GM21360 (cell line): ENCODE measurements around the gene SP6.

Experiments used
- ATAC-seq: cut with Tn5 transposase; IDR thresholded peaks from one replicate; pipeline ENCODE4 v1.9.1; 2021; ENCODE audit warnings: mild to moderate bottlenecking, moderate library complexity; ENCODE audit not compliant: unreplicated experiment

Gene SP6

GRCh38 chr17:47857551-47858455, 6.8 kb upstream of the SP6 start:
- no peak for ATAC-seq

GRCh38 chr17:47856830-47857229, 5.9 kb upstream of the SP6 start:
- no peak for ATAC-seq

- ATAC-seq, result no peak
These were observed 4.8 kb upstream of the SP6 start for GRCh38 chr17:47855737-47856136.

GRCh38 chr17:47853616-47854015, 2.7 kb upstream of the SP6 start:
- no peak for ATAC-seq

- ATAC-seq, result no peak
These were observed 1.4 kb upstream of the SP6 start for GRCh38 chr17:47852113-47852949.

GRCh38 chr17:47851764-47852112, 775 bp upstream of the SP6 start:
- ATAC-seq, result no peak

GRCh38 chr17:47850373-47850691, 631 bp downstream of the SP6 start:
- no peak for ATAC-seq

- no peak for ATAC-seq
These were observed 2.8 kb downstream of the SP6 start for GRCh38 chr17:47848198-47848513.

GRCh38 chr17:47847341-47848197, 3.4 kb downstream of the SP6 start:
- no peak for ATAC-seq

- no peak for ATAC-seq
These were observed 4.1 kb downstream of the SP6 start for GRCh38 chr17:47846716-47847340.

GRCh38 chr17:47845716-47846075, 5.3 kb downstream of the SP6 start:
- ATAC-seq, result no peak

GRCh38 chr17:47844814-47845715, 5.9 kb downstream of the SP6 start:
- no peak for ATAC-seq

GRCh38 chr17:47844227-47844626, 6.7 kb downstream of the SP6 start:
- no peak for ATAC-seq

- no peak for ATAC-seq
These were observed 7.6 kb downstream of the SP6 start for GRCh38 chr17:47843391-47843730.

- ATAC-seq, result no peak
These were observed 9.3 kb downstream of the SP6 start for GRCh38 chr17:47841488-47842291.

- ATAC-seq, result peak; percentile 79
These were observed 10.0 kb downstream of the SP6 start, which contains the start of gene SCRN2 for GRCh38 chr17:47840742-47841487. Gene SCRN2, minus strand, starts transcription at chr17:47841273. Its CDS starts 430 bp downstream, at chr17:47840843.

- ATAC-seq, result no peak
These were observed 10.8 kb downstream of the SP6 start for GRCh38 chr17:47840001-47840741.

- ATAC-seq, result no peak
These were observed 11.9 kb downstream of the SP6 start for GRCh38 chr17:47839071-47839470.
